B cell (primary cell): Measurements from ENCODE around the gene RAB12. TPM values are rescaled to one million over a fixed set of nuclear protein-coding genes. Genes with fewer than 3 reads are reported as not detected.
"Not testable (repeated sequence)": the region's sequence is repeated elsewhere in the genome, so short reads cannot be mapped to it uniquely, and the experiment has no call there.

ENCODE experiments used
- ATAC-seq: fragments of 200-7000 bp; cut with Tn5 transposase; one replicate; pipeline ENCODE4 v1.10.0; 2021; ENCODE audit warnings: low read depth, mild to moderate bottlenecking, moderate number of reproducible peaks, moderate library complexity
- CTCF ChIA-PET: fragments of 350-600 bp; sonication (Branson Sonifier 250); formaldehyde crosslinking; loops from one replicate; lab custom pipeline; 2021; ENCODE audit warnings: antibody characterized with exemption, inconsistent platforms; lab: Charles Lee
- POLR2A ChIA-PET: fragments of 350-600 bp; sonication (Branson Sonifier 250); formaldehyde crosslinking; loops from one replicate; lab custom pipeline; 2021; ENCODE audit warnings: antibody characterized with exemption; lab: Charles Lee
- DNase-seq: peaks from one replicate; pipeline ENCODE4 v3.0.0; 2013
- H2AFZ ChIP-seq: 2 replicates; pipeline ENCODE4 v1.6.1; 2012; ENCODE audit warnings: mild to moderate bottlenecking, low read depth, low read length; ENCODE audit not compliant: insufficient read depth, poor library complexity, severe bottlenecking
- H3K27ac ChIP-seq, 2 donors: 1 replicate in 1 of 2; 2 replicates in 1 of 2; pipeline ENCODE4 v1.5.1; 2012 to 2013; ENCODE audit warnings: low read length in 2 of 2, mild to moderate bottlenecking in 2 of 2, moderate library complexity in 1 of 2
- H3K27me3 ChIP-seq, 4 experiments: fragments of 200-600 bp in 1 of 4; sonication (generic) in 1 of 4; replicated peaks in 1 of 4; 1 replicate in 2 of 4; 2 replicates in 2 of 4; pipeline versions ENCODE4 v1.6.1 to v1.7.0; 2013 to 2016; ENCODE audit warnings: low read length in 3 of 4, mild to moderate bottlenecking in 2 of 4, mixed read lengths in 1 of 4, moderate library complexity in 1 of 4; ENCODE audit not compliant: insufficient read depth in 4 of 4, control insufficient read depth in 3 of 4; ENCODE audit errors: control extremely low read depth in 1 of 4
- H3K36me3 ChIP-seq, 2 experiments: replicated peaks in 1 of 2; 1 replicate in 1 of 2; 2 replicates in 1 of 2; pipeline versions ENCODE4 v1.6.1 to v1.7.1; 2013; ENCODE audit warnings: low read length in 1 of 2; ENCODE audit not compliant: insufficient read depth in 2 of 2, control insufficient read depth in 1 of 2; ENCODE audit errors: control extremely low read depth in 1 of 2, extremely low read depth in 1 of 2
- H3K4me1 ChIP-seq, 2 donors: fragments of 200-600 bp in 1 of 2; sonication (generic) in 1 of 2; 1 replicate in 1 of 2; 2 replicates in 1 of 2; pipeline versions ENCODE4 v1.5.1 to v1.6.1; 2013 to 2017; ENCODE audit warnings: low read length in 2 of 2; ENCODE audit not compliant: control insufficient read depth in 2 of 2, insufficient read depth in 2 of 2
- H3K4me2 ChIP-seq: replicated peaks from 2 replicates; pipeline ENCODE3; 2012; ENCODE audit warnings: mild to moderate bottlenecking, low read depth, low read length; ENCODE audit not compliant: poor library complexity, severe bottlenecking
- H3K4me3 ChIP-seq, 5 experiments: fragments of 200-600 bp in 1 of 5; sonication (generic) in 1 of 5; 1 replicate in 3 of 5; 2 replicates in 2 of 5; pipeline versions ENCODE4 v1.5.1 to v1.7.0; 2011 to 2016; ENCODE audit warnings: low read length in 4 of 5, mild to moderate bottlenecking in 4 of 5, low read depth in 2 of 5, control low read depth in 1 of 5, moderate library complexity in 1 of 5; ENCODE audit not compliant: insufficient read depth in 1 of 5; ENCODE audit errors: control extremely low read depth in 1 of 5, extremely low read depth in 1 of 5
- H3K79me2 ChIP-seq: fragments of 200-600 bp; sonication (generic); one replicate; pipeline ENCODE4 v1.6.0; 2016; ENCODE audit warnings: low read length; ENCODE audit not compliant: control insufficient read depth, insufficient read depth
- H3K9ac ChIP-seq: fragments of 200-600 bp; sonication (generic); 2 replicates; pipeline ENCODE4 v1.6.1; 2017; ENCODE audit warnings: mild to moderate bottlenecking, low read length, moderate library complexity
- H3K9me3 ChIP-seq, 3 donors: one replicate each; pipeline versions ENCODE4 v1.6.1 to v1.7.1; 2013; ENCODE audit warnings: low read length in 2 of 3; ENCODE audit not compliant: control insufficient read depth in 2 of 3, insufficient read depth in 1 of 3; ENCODE audit errors: control extremely low read depth in 1 of 3
- H4K20me1 ChIP-seq: 2 replicates; pipeline ENCODE4 v1.6.0; 2012; ENCODE audit warnings: mild to moderate bottlenecking, low read length; ENCODE audit not compliant: insufficient read depth, control insufficient read depth, poor library complexity, severe bottlenecking
- H3K27ac Mint-ChIP-seq: one replicate; pipeline ENCODE4 v1.8.0; 2021; ENCODE audit warnings: mixed read lengths
- H3K27me3 Mint-ChIP-seq: one replicate; pipeline ENCODE4 v1.8.0; 2021; ENCODE audit warnings: mixed read lengths
- H3K4me1 Mint-ChIP-seq: one replicate; pipeline ENCODE4 v1.8.0; 2021; ENCODE audit warnings: mixed read lengths
- H3K4me3 Mint-ChIP-seq: one replicate; pipeline ENCODE4 v1.8.0; 2021; ENCODE audit warnings: mixed read lengths
- H3K9me3 Mint-ChIP-seq: one replicate; pipeline ENCODE4 v1.8.0; 2022; ENCODE audit warnings: mixed read lengths; ENCODE audit not compliant: insufficient read depth
- CTCF ChIP-seq: fragments of 200-600 bp; IDR thresholded peaks from one replicate; pipeline ENCODE4 v1.8.0; 2022; ENCODE audit warnings: antibody characterized with exemption, mild to moderate bottlenecking
- EZH2 ChIP-seq: IDR thresholded peaks from 2 replicates; pipeline ENCODE4 v1.6.1; 2012; ENCODE audit warnings: borderline replicate concordance, low read depth, mild to moderate bottlenecking, moderate library complexity, low read length; ENCODE audit not compliant: insufficient read depth, poor library complexity, severe bottlenecking
- WGBS: methylation state at CpG from one replicate; pipeline ENCODE4 v1.1.5; 2013; ENCODE audit warnings: missing lambda C conversion rate; ENCODE audit not compliant: insufficient coverage; 5-methylcytosine and 5-hydroxymethylcytosine counted together
- intact Hi-C: fragments of 100-400 bp; cut with micrococcal nuclease; formaldehyde crosslinking; loops from one replicate; pipeline ENCODE4 v1.10.0; 2022
- polyA plus RNA-seq: library from polyadenylated mRNA; depleted of rRNA; stranded (reverse); fragments of >200 nt; gene quantifications from 2 replicates; pipeline ENCODE4 v1.2.3, GENCODE V29; 2012
- total RNA-seq, 2 donors: library from RNA; stranded (reverse); fragments of 120-200 nt in 1 of 2; gene quantifications; 1 replicate in 1 of 2; 2 replicates in 1 of 2; pipeline versions ENCODE4 v1.2.3 to v1.2.4, GENCODE V29; 2013 to 2022

The RAB12 gene
- total and polyA plus RNA-seq, 2 donors (not counting 1 experiment from before 2014, with no cell fraction given): 12.8 to 38.7 TPM

GRCh38 chr18:8643326-8643878 is 34.2 kb downstream of the RAB12 start:
- no peak for TF ChIP-seq CTCF
- no peak for TF ChIP-seq EZH2
- H3K4me3 ChIP-seq: no peak overlapping the region
- CTCF ChIA-PET: no interaction called here

GRCh38 chr18:8647359-8647758 is 38.1 kb downstream of the RAB12 start:
- WGBS: 76% methylated on average over 3 of the region's 3 CpGs
- H3K4me3 ChIP-seq, H3K4me3 Mint-ChIP-seq, H3K79me2 ChIP-seq, H3K4me2 ChIP-seq, H3K4me1 ChIP-seq, H3K9ac ChIP-seq, H3K9me3 Mint-ChIP-seq, ATAC-seq, H3K9me3 ChIP-seq, H3K27me3 ChIP-seq, H3K27me3 Mint-ChIP-seq, intact Hi-C loops, DNase-seq, H4K20me1 ChIP-seq, H2AFZ ChIP-seq, H3K27ac Mint-ChIP-seq, H3K27ac ChIP-seq, H3K36me3 ChIP-seq: not testable (repeated sequence)
- peaks cover 15% of the 10 kb centered on the region for H3K4me1 Mint-ChIP-seq
- ChIA-PET POLR2A (interaction anchor here (0.7 kb wide), 1 partner anchor 1896 kb away, joined by 3 read pairs; no protein-coding TSS in a partner anchor), CTCF (interaction anchor here (0.7 kb wide), 2 partner anchors 323 to 549 kb away, joined by 3 read pairs; no protein-coding TSS in a partner anchor)

More at GRCh38 chr18:8643326-8643878, 34.2 kb downstream of the RAB12 start:
- no peaks in the 10 kb centered on the region for H3K79me2 ChIP-seq
- H3K4me2 ChIP-seq: no peak overlapping the region
- H2AFZ ChIP-seq: no peak overlapping the region
- DNase-seq (no peak), ATAC-seq (no peak)
- no peaks in the 10 kb centered on the region for H3K27me3 ChIP-seq
- no peak overlapping the region for H3K9ac ChIP-seq
- no peak overlapping the region for H3K27ac ChIP-seq
- Mint-ChIP-seq H3K27me3 (peaks cover 3% of the 10 kb centered on the region), H3K27ac (no peak overlapping the region), H3K9me3 (no peaks in the 10 kb centered on the region), H3K4me1 (no peaks in the 10 kb centered on the region), H3K4me3 (no peak overlapping the region)
- WGBS: 80% methylated on average over 1 of the region's 3 CpGs
- H3K36me3 ChIP-seq: peaks cover 2 to 14% of the 10 kb centered on the region in 2 experiments
- no peaks in the 10 kb centered on the region for H3K4me1 ChIP-seq
- POLR2A ChIA-PET: no interaction called here
- no peaks in the 10 kb centered on the region for H3K9me3 ChIP-seq
- intact Hi-C loops: no loop called here
- no peaks in the 10 kb centered on the region for H4K20me1 ChIP-seq

- H3K9me3 ChIP-seq, H3K9ac ChIP-seq, H3K27ac ChIP-seq, H2AFZ ChIP-seq, H3K9me3 Mint-ChIP-seq, ATAC-seq, H3K4me1 ChIP-seq, H3K4me3 Mint-ChIP-seq, H3K36me3 ChIP-seq, H3K27me3 Mint-ChIP-seq, DNase-seq, H3K27ac Mint-ChIP-seq, H3K79me2 ChIP-seq, H4K20me1 ChIP-seq, H3K4me3 ChIP-seq, POLR2A ChIA-PET, H3K27me3 ChIP-seq, H3K4me2 ChIP-seq: not testable (repeated sequence)
- CTCF ChIA-PET: interaction anchor here (0.8 to 15.3 kb wide), 3 partner anchors 9 to 865 kb away, joined by 3 to 283 read pairs (median 5); no protein-coding TSS in a partner anchor
- no CpG with 5 or more reads among the region's 7 CpGs for WGBS
- intact Hi-C loops: loop anchor here (5.0 to 10.0 kb wide), 2 partner anchors 496 to 863 kb away; no protein-coding TSS in a partner anchor
- peaks cover 15% of the 10 kb centered on the region for H3K4me1 Mint-ChIP-seq
Measured at GRCh38 chr18:8651478-8652261, 42.4 kb downstream of the RAB12 start.
